CD4-positive, alpha-beta T cell treated with Interleukin-15 for 4 hours (primary cell): Measurements from ENCODE around the gene ITPK1.

ENCODE experiments used
- DNase-seq: peaks from one replicate; pipeline ENCODE4 v3.0.0-alpha.2; 2020; ENCODE audit warnings: low spot score

Gene ITPK1

GRCh38 chr14:93061380-93062012, 54.2 kb downstream of the ITPK1 start:
- DNase-seq: no peak

GRCh38 chr14:93060841-93061240, 54.9 kb downstream of the ITPK1 start:
- no peak for DNase-seq

GRCh38 chr14:93059917-93060545, 55.7 kb downstream of the ITPK1 start:
- no peak for DNase-seq

GRCh38 chr14:93059260-93059659, 56.5 kb downstream of the ITPK1 start:
- no peak for DNase-seq

GRCh38 chr14:93057586-93058280, 58.0 kb downstream of the ITPK1 start:
- no peak for DNase-seq

GRCh38 chr14:93056840-93057585, 58.7 kb downstream of the ITPK1 start:
- DNase-seq: no peak

- DNase-seq: peak; percentile 22
Observed at GRCh38 chr14:93056166-93056839, 59.4 kb downstream of the ITPK1 start.

- DNase-seq: no peak
Observed at GRCh38 chr14:93055651-93056115, 60.0 kb downstream of the ITPK1 start.

GRCh38 chr14:93054876-93055275, 60.8 kb downstream of the ITPK1 start:
- no peak for DNase-seq

- DNase-seq: no peak
Observed at GRCh38 chr14:93054006-93054405, 61.7 kb downstream of the ITPK1 start.

- no peak for DNase-seq
Observed at GRCh38 chr14:93051600-93052546, 63.9 kb downstream of the ITPK1 start.

GRCh38 chr14:93050761-93051160, 65.0 kb downstream of the ITPK1 start:
- DNase-seq: no peak

- no peak for DNase-seq
Observed at GRCh38 chr14:93049867-93050331, 65.8 kb downstream of the ITPK1 start.

- DNase-seq: no peak
Observed at GRCh38 chr14:93049315-93049714, 66.4 kb downstream of the ITPK1 start.

GRCh38 chr14:93048843-93049242, 66.9 kb downstream of the ITPK1 start:
- DNase-seq: no peak

- no peak for DNase-seq
Observed at GRCh38 chr14:93047661-93048060, 68.1 kb downstream of the ITPK1 start.

GRCh38 chr14:93047157-93047556, 68.6 kb downstream of the ITPK1 start:
- no peak for DNase-seq

- DNase-seq: no peak
Observed at GRCh38 chr14:93046705-93047050, 69.0 kb downstream of the ITPK1 start.

GRCh38 chr14:93045965-93046704, 69.6 kb downstream of the ITPK1 start:
- DNase-seq: no peak

- no peak for DNase-seq
Observed at GRCh38 chr14:93045211-93045674, 70.5 kb downstream of the ITPK1 start.
